ENCODE measurements around the gene MYH2. TPM values are rescaled to one million over a fixed set of nuclear protein-coding genes. Genes with fewer than 3 reads are reported as not detected.

The MYH2 gene
- total and polyA plus RNA-seq, 2 donors (not counting 3 experiments of a cell fraction or from before 2014, with no cell fraction given): not detected

DNA sequence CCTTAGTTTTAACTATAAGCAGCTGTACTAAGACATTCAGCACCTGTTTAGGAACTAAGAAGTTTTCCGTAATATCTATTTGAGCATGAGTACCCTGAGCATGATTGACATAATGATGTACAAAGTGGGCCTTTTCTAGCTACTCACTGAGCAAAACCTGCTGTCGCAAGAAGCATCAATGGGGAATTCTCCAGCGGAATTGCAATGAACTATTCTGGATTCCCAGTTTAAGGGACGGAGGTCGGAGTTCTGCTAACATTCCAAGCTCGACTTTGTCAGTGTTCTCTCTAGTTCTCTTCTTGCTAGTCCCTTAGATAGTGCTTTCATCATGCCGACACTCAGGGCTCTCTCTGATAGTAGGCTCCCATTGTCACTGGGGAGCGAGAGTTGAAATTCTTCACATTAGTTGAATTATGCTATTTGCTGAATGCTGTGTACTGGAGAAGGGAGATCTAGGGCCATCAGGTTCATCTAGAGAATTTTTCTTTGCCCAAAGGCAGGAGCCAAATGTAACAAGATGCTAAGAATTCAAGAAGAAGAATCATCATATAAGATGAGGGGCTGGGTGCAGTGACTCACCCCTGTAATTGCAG, 40.2 kb upstream of the MYH2 start:
- FAIRE-seq (no peak), DNase-seq (ENCODE audit: low read depth, low spot score) (no peak)
- Histone ChIP-seq H3K9me3 (replicated peaks; ENCODE audit: control insufficient read depth, insufficient read depth, low read length) (no peaks in the 10 kb centered on the region), H3K9ac (replicated peaks; ENCODE audit: extremely low read depth, insufficient read depth, low read length) (no peak overlapping the region), H3K9me1 (replicated peaks; ENCODE audit: control insufficient read depth, extremely low read depth, insufficient read depth, low read length) (no peaks in the 10 kb centered on the region), H3K4me3 (replicated peaks in 1 of 3; ENCODE audit: insufficient read depth in 1 of 3, low read depth in 1 of 3, low read length in 3 of 3) (no peak overlapping the region), H3K27me3 (ENCODE audit: control insufficient read depth in 2 of 2, insufficient read depth in 2 of 2, low read length in 2 of 2) (no peaks in the 10 kb centered on the region), H3K27ac (ENCODE audit: insufficient read depth, low read depth, low read length) (no peak overlapping the region), H3K36me3 (ENCODE audit: control insufficient read depth in 2 of 2, extremely low read depth in 1 of 2, insufficient read depth in 2 of 2, low read length in 2 of 2) (no peaks in the 10 kb centered on the region), H3K4me1 (ENCODE audit: control insufficient read depth, extremely low read depth, insufficient read depth, low read length) (no peaks in the 10 kb centered on the region), H2AFZ (ENCODE audit: low read depth, low read length) (no peak overlapping the region), H3K4me2 (ENCODE audit: insufficient read depth, low read length) (no peak overlapping the region), H4K20me1 (replicated peaks; ENCODE audit: control insufficient read depth, extremely low read depth, insufficient read depth, low read length) (no peaks in the 10 kb centered on the region), H3K79me2 (ENCODE audit: control insufficient read depth, insufficient read depth, low read length) (no peaks in the 10 kb centered on the region)
- CTCF ChIA-PET: no interaction called here
- dilution Hi-C loops (cut with MboI; ENCODE audit: extremely low pct_ligation_motif_present, low sequenced_read_pairs): no loop called here
- POLR2A ChIA-PET: no interaction called here
- TF ChIP-seq POLR2A (IDR thresholded peaks at IDR 0.05; ENCODE audit: low read depth, low read length) (no peak), JUN (IDR thresholded peaks at IDR 0.05; ENCODE audit: borderline replicate concordance, insufficient read depth, insufficient read length, low read depth) (no peak), GATA2 (IDR thresholded peaks at IDR 0.05; ENCODE audit: insufficient read depth, insufficient read length, low read depth, low read length) (no peak)
- intact Hi-C loops (cut with micrococcal nuclease): no loop called here
- BruUV-seq (replicated peaks): no TSS peak

- H3K27me3 ChIP-seq (ENCODE audit: control insufficient read depth in 2 of 2, insufficient read depth in 2 of 2, low read length in 2 of 2): no peaks in the 10 kb centered on the region
- H3K79me2 ChIP-seq (ENCODE audit: control insufficient read depth, insufficient read depth, low read length): no peaks in the 10 kb centered on the region
- H3K4me2 ChIP-seq (ENCODE audit: insufficient read depth, low read length): no peak overlapping the region
- no peak overlapping the region for H3K4me3 ChIP-seq (replicated peaks in 1 of 3; ENCODE audit: insufficient read depth in 1 of 3, low read depth in 1 of 3, low read length in 3 of 3)
- H3K9me3 ChIP-seq (replicated peaks; ENCODE audit: control insufficient read depth, insufficient read depth, low read length): no peaks in the 10 kb centered on the region
- no peaks in the 10 kb centered on the region for H4K20me1 ChIP-seq (replicated peaks; ENCODE audit: control insufficient read depth, extremely low read depth, insufficient read depth, low read length)
- H3K9ac ChIP-seq (replicated peaks; ENCODE audit: extremely low read depth, insufficient read depth, low read length): no peak overlapping the region
- dilution Hi-C loops (cut with MboI; ENCODE audit: extremely low pct_ligation_motif_present, low sequenced_read_pairs): no loop called here
- no peak overlapping the region for H3K27ac ChIP-seq (ENCODE audit: insufficient read depth, low read depth, low read length)
- no peaks in the 10 kb centered on the region for H3K9me1 ChIP-seq (replicated peaks; ENCODE audit: control insufficient read depth, extremely low read depth, insufficient read depth, low read length)
- FAIRE-seq (no peak), DNase-seq (ENCODE audit: low read depth, low spot score) (no peak)
- ChIA-PET POLR2A (interaction anchor here (0.7 kb wide), 1 partner anchor 209 kb away, joined by 3 read pairs; no protein-coding TSS in a partner anchor), CTCF (no interaction called here)
- no peaks in the 10 kb centered on the region for H3K4me1 ChIP-seq (ENCODE audit: control insufficient read depth, extremely low read depth, insufficient read depth, low read length)
- no peaks in the 10 kb centered on the region for H3K36me3 ChIP-seq (ENCODE audit: control insufficient read depth in 2 of 2, extremely low read depth in 1 of 2, insufficient read depth in 2 of 2, low read length in 2 of 2)
- BruUV-seq (replicated peaks): no TSS peak
- no peak for TF ChIP-seq POLR2A (IDR thresholded peaks at IDR 0.05; ENCODE audit: low read depth, low read length)
- TF ChIP-seq JUN (IDR thresholded peaks at IDR 0.05; ENCODE audit: borderline replicate concordance, insufficient read depth, insufficient read length, low read depth): no peak
- no peak for TF ChIP-seq FOS (IDR thresholded peaks at IDR 0.05; ENCODE audit: borderline replicate concordance, insufficient read depth, low read length)
- TF ChIP-seq, protein P1, sequence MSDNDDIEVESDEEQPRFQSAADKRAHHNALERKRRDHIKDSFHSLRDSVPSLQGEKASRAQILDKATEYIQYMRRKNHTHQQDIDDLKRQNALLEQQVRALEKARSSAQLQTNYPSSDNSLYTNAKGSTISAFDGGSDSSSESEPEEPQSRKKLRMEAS (IDR thresholded peaks at IDR 0.05; ENCODE audit: insufficient read depth, insufficient read length): no peak
- no peak for TF ChIP-seq POLR2AphosphoS5 (IDR thresholded peaks at IDR 0.05; ENCODE audit: insufficient read depth, low read depth, low read length)
- TF ChIP-seq MYC (IDR thresholded peaks at IDR 0.05; ENCODE audit: low read depth, low read length): no peak
- TF ChIP-seq EZH2 (IDR thresholded peaks at IDR 0.05; ENCODE audit: borderline replicate concordance, low read depth, low read length, severe bottlenecking): no peak
- TF ChIP-seq, protein P2, sequence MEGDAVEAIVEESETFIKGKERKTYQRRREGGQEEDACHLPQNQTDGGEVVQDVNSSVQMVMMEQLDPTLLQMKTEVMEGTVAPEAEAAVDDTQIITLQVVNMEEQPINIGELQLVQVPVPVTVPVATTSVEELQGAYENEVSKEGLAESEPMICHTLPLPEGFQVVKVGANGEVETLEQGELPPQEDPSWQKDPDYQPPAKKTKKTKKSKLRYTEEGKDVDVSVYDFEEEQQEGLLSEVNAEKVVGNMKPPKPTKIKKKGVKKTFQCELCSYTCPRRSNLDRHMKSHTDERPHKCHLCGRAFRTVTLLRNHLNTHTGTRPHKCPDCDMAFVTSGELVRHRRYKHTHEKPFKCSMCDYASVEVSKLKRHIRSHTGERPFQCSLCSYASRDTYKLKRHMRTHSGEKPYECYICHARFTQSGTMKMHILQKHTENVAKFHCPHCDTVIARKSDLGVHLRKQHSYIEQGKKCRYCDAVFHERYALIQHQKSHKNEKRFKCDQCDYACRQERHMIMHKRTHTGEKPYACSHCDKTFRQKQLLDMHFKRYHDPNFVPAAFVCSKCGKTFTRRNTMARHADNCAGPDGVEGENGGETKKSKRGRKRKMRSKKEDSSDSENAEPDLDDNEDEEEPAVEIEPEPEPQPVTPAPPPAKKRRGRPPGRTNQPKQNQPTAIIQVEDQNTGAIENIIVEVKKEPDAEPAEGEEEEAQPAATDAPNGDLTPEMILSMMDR (IDR thresholded peaks at IDR 0.05; ENCODE audit: extremely low read depth in 1 of 2, insufficient read depth in 1 of 2, low read depth in 1 of 2, low read length in 2 of 2): no peak
- TF ChIP-seq GATA2 (IDR thresholded peaks at IDR 0.05; ENCODE audit: insufficient read depth, insufficient read length, low read depth, low read length): no peak
- H2AFZ ChIP-seq (ENCODE audit: low read depth, low read length): no peak overlapping the region
- intact Hi-C loops (cut with micrococcal nuclease): no loop called here
These were observed 36.1 kb upstream of the MYH2 start for GRCh38 chr17:10585529-10585928.
